Loucy (cell line): ENCODE results near the gene CYP24A1.
A peak's percentile ranks its signal among the peaks of the same experiment; 100 is the strongest.

Experiments
- H2AFZ ChIP-seq: fragments of 200-600 bp; sonication (generic); 2 replicates; pipeline ENCODE4 v1.6.0; 2016; ENCODE audit warnings: antibody characterized with exemption, mild to moderate bottlenecking, low read length, moderate library complexity
- H3F3A ChIP-seq: fragments of 200-600 bp; 2 replicates; pipeline ENCODE4 v1.6.0; 2016; ENCODE audit warnings: antibody characterized with exemption, low read depth, mild to moderate bottlenecking
- H3K27me3 ChIP-seq: fragments of 200-600 bp; sonication (generic); 2 replicates; pipeline ENCODE4 v1.6.1; 2014; ENCODE audit warnings: low read length, mild to moderate bottlenecking; ENCODE audit not compliant: insufficient read depth, poor library complexity, severe bottlenecking
- H3K36me3 ChIP-seq: fragments of 200-600 bp; sonication (generic); 2 replicates; pipeline ENCODE4 v1.6.1; 2016; ENCODE audit warnings: low read length; ENCODE audit not compliant: insufficient read depth
- H3K4me1 ChIP-seq: fragments of 200-600 bp; sonication (generic); 2 replicates; pipeline ENCODE4 v1.5.1; 2014; ENCODE audit warnings: low read length, mild to moderate bottlenecking; ENCODE audit not compliant: insufficient read depth, poor library complexity, severe bottlenecking
- H3K4me2 ChIP-seq: fragments of 200-600 bp; sonication (generic); 2 replicates; pipeline ENCODE4 v1.6.0; 2014; ENCODE audit warnings: antibody characterized with exemption, low read length, low read depth, mild to moderate bottlenecking; ENCODE audit not compliant: poor library complexity, severe bottlenecking
- H3K4me3 ChIP-seq: fragments of 200-600 bp; sonication (generic); 2 replicates; pipeline ENCODE4 v1.5.1; 2014; ENCODE audit warnings: low read length, mild to moderate bottlenecking, mixed read lengths; ENCODE audit not compliant: poor library complexity, severe bottlenecking
- H3K79me2 ChIP-seq: fragments of 200-600 bp; sonication (generic); 2 replicates; pipeline ENCODE4 v1.6.1; 2014; ENCODE audit warnings: low read length; ENCODE audit not compliant: insufficient read depth
- H3K9ac ChIP-seq: fragments of 200-600 bp; sonication (generic); 2 replicates; pipeline ENCODE4 v1.6.0; 2014; ENCODE audit warnings: mild to moderate bottlenecking, low read depth, low read length, moderate library complexity; ENCODE audit not compliant: poor library complexity, severe bottlenecking
- H3K9me2 ChIP-seq: fragments of 200-600 bp; sonication (generic); replicated peaks from 2 replicates; pipeline ENCODE4 v1.6.1; 2016; ENCODE audit warnings: low read depth, low read length, mixed read lengths
- H3K9me3 ChIP-seq: fragments of 200-600 bp; sonication (generic); 2 replicates; pipeline ENCODE4 v1.6.1; 2014; ENCODE audit warnings: mild to moderate bottlenecking, antibody characterized with exemption, low read length, low read depth; ENCODE audit not compliant: insufficient read depth
- H4K20me1 ChIP-seq: fragments of 200-600 bp; sonication (generic); 2 replicates; pipeline ENCODE4 v1.6.0; 2014; ENCODE audit warnings: antibody characterized with exemption, low read length, mild to moderate bottlenecking; ENCODE audit not compliant: insufficient read depth, poor library complexity, severe bottlenecking
- EZH2phosphoT487 ChIP-seq: fragments of 200-600 bp; IDR thresholded peaks from 2 replicates; pipeline ENCODE4 v1.6.1; 2018; ENCODE audit warnings: antibody characterized with exemption, mild to moderate bottlenecking, moderate library complexity, borderline replicate concordance
- TF ChIP-seq, protein P1 (sequence below): fragments of 200-600 bp; sonication (generic); conservative IDR thresholded peaks from 2 replicates; pipeline ENCODE4 v1.5.1; 2014; ENCODE audit warnings: mild to moderate bottlenecking, antibody characterized with exemption, low read length

Gene CYP24A1

DNA sequence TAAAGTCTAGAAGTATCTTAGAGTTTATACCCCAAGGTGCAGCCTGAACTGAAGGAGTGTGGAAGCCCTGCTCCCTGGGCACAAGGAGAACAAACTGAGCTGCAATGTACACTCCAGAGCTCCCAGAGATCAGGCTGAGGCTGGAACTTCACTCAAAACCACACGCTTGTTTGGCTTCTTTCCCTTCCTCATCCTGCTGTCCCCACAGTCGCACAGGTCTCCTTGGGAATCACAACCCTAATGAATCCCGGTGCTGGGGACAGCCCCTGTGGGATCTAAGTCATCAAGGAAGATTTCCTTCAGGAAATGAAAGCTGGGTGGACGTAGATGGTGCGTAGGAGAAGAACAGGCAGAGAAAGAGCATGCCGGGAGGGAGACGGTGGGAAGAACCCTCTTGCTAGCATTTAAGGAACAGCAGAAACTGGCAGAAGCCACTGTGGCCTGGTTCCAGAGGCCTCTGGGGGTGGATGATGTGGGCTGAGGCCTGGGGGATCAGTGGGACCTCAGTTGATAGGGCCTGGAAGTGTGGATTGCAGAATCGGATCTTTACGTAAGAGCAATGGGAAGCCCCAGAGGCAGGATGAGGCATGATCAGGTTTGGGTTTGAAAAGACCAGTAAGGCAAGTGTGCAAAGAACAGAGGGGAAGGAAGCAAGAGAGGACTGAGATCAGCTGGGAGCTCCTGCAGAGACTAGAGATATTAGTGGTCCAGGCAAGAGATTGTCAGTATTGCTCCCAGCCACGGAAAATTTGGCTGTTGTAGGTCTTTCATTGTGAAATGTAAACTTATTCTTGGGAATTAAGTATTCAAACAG, 21.4 kb downstream of the CYP24A1 start:
- H3K4me3 ChIP-seq, result no peak overlapping the region
- H4K20me1 ChIP-seq, result no peaks in the 10 kb centered on the region
- H3F3A ChIP-seq, result no peaks in the 10 kb centered on the region
- no peak overlapping the region for H3K4me2 ChIP-seq
- no peaks in the 10 kb centered on the region for H3K27me3 ChIP-seq
- H3K9me2 ChIP-seq, result no peaks in the 10 kb centered on the region
- TF ChIP-seq, protein P1, sequence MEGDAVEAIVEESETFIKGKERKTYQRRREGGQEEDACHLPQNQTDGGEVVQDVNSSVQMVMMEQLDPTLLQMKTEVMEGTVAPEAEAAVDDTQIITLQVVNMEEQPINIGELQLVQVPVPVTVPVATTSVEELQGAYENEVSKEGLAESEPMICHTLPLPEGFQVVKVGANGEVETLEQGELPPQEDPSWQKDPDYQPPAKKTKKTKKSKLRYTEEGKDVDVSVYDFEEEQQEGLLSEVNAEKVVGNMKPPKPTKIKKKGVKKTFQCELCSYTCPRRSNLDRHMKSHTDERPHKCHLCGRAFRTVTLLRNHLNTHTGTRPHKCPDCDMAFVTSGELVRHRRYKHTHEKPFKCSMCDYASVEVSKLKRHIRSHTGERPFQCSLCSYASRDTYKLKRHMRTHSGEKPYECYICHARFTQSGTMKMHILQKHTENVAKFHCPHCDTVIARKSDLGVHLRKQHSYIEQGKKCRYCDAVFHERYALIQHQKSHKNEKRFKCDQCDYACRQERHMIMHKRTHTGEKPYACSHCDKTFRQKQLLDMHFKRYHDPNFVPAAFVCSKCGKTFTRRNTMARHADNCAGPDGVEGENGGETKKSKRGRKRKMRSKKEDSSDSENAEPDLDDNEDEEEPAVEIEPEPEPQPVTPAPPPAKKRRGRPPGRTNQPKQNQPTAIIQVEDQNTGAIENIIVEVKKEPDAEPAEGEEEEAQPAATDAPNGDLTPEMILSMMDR, result no peak
- no peak for TF ChIP-seq EZH2phosphoT487
- no peak overlapping the region for H3K9ac ChIP-seq
- H3K4me1 ChIP-seq, result no peaks in the 10 kb centered on the region
- no peak overlapping the region for H2AFZ ChIP-seq
- no peaks in the 10 kb centered on the region for H3K9me3 ChIP-seq
- H3K79me2 ChIP-seq, result no peaks in the 10 kb centered on the region
- H3K36me3 ChIP-seq, result no peaks in the 10 kb centered on the region

DNA sequence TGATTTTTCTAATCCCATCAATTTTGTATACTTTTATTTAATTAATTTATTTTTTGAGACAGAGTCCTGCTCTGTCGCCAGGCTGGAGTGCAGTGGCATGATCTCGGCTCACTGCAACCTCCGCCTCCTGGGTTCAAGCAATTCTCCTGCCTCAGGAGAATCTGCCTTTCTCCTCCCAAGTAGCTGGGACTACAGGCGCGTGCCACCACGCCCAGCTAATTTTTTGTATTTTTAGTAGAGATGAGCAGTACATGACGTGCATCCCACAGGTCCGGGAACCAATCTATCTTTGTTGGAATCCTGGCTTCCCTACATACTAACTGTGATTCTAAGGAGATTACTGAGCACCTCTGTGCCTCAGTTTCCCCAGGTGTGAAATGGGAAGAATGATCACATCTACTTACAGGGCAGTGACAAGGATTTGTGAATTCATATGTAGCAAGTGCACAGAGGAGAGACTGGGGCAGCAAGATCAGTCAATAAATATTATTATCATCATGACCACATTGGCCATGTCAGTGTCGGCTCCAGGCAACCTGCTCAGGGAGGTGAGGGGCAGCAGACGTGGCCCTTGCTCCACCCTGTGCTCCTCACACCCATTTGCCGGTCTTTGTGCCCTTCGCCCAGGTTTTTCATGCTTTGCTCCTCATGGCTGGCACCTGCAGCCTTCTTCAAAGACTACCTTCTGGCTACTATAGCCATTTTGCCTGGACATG, 22.1 kb downstream of the CYP24A1 start:
- H3K9me2 ChIP-seq, result no peaks in the 10 kb centered on the region
- H3K9me3 ChIP-seq, result no peaks in the 10 kb centered on the region
- no peaks in the 10 kb centered on the region for H3F3A ChIP-seq
- no peak overlapping the region for H3K9ac ChIP-seq
- H2AFZ ChIP-seq, result no peak overlapping the region
- no peaks in the 10 kb centered on the region for H3K36me3 ChIP-seq
- TF ChIP-seq EZH2phosphoT487, result no peak
- TF ChIP-seq, protein P1, result no peak
- no peaks in the 10 kb centered on the region for H4K20me1 ChIP-seq
- H3K27me3 ChIP-seq, result no peaks in the 10 kb centered on the region
- H3K79me2 ChIP-seq, result no peaks in the 10 kb centered on the region
- no peak overlapping the region for H3K4me3 ChIP-seq
- no peak overlapping the region for H3K4me2 ChIP-seq
- no peaks in the 10 kb centered on the region for H3K4me1 ChIP-seq

DNA sequence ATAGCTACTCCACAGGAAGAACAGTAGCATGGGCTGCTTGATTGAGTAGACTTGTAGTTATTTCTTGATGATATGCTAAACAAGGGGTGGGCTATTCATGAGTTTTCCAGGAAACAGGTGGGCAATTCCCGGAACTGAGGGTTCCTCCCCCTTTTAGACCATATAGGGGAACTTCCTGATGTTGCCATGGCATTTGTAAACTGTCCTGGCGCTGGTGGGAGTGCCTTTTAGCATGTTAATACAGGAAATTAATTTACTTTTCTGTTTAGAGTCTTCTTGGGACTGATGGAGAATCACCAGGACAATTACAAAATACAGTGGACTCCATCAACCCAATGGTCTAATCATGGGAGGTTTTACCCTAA, 22.7 kb downstream of the CYP24A1 start:
- TF ChIP-seq, protein P1, result no peak
- no peak for TF ChIP-seq EZH2phosphoT487
- Histone ChIP-seq H3K36me3 (no peaks in the 10 kb centered on the region), H3K9me3 (no peaks in the 10 kb centered on the region), H3K9me2 (no peaks in the 10 kb centered on the region), H3K4me1 (no peaks in the 10 kb centered on the region), H3K4me2 (no peak overlapping the region), H3K79me2 (no peaks in the 10 kb centered on the region), H3K4me3 (no peak overlapping the region), H4K20me1 (no peaks in the 10 kb centered on the region), H3F3A (no peaks in the 10 kb centered on the region), H3K9ac (no peak overlapping the region), H2AFZ (0 out of 2 replicates have a peak overlapping the region, but pooled peaks have one; percentile 10), H3K27me3 (no peaks in the 10 kb centered on the region)
